Lower leg skin (tissue), 4 donors: Measurements from ENCODE around the gene ABCG2. TPM values are rescaled to one million over a fixed set of nuclear protein-coding genes. Genes with fewer than 3 reads are reported as not detected.

ENCODE experiments used
- DNase-seq, 2 donors: peaks; one replicate each; pipeline ENCODE4 v3.0.0-alpha.2; 2019; ENCODE audit warnings: low spot score in 2 of 2
- H3K4me3 ChIP-seq: fragments of 200-600 bp; sonication (generic); 2 replicates; pipeline ENCODE4 v1.5.1; 2017; ENCODE audit warnings: mild to moderate bottlenecking, low read depth; ENCODE audit not compliant: poor library complexity, severe bottlenecking
- CTCF ChIP-seq, 3 donors: fragments of 450-650 bp; IDR thresholded peaks; one replicate each; pipeline ENCODE4 v1.5.1; 2016; ENCODE audit warnings: antibody characterized with exemption in 3 of 3, mild to moderate bottlenecking in 3 of 3, moderate library complexity in 2 of 3
- POLR2A ChIP-seq, 2 donors: fragments of 450-650 bp; IDR thresholded peaks; one replicate each; pipeline ENCODE4 v1.6.1; 2016 to 2017; ENCODE audit warnings: antibody characterized with exemption in 2 of 2, mild to moderate bottlenecking in 1 of 2, moderate library complexity in 1 of 2
- WGBS, 2 donors: methylation state at CpG; one replicate each; pipeline ENCODE4 v1.1.5; 2018; 5-methylcytosine and 5-hydroxymethylcytosine counted together
- intact Hi-C: fragments of 100-400 bp; cut with DNase I; formaldehyde crosslinking; loops from one replicate; pipeline ENCODE4 v1.15.0; 2023; ENCODE audit warnings: low total_unique reads
- total RNA-seq, 4 donors: library from RNA; depleted of rRNA; stranded (reverse); fragments of >200 nt; gene quantifications; one replicate each; pipeline ENCODE4 v1.1.0, GENCODE V29; 2016

The ABCG2 gene
- total RNA-seq, 4 donors from 2014 or later, result 0.38 to 3.6 (median 1.3) TPM

- WGBS, 2 donors, result 54 to 89% methylated on average over 2 of the region's 2 CpGs
- intact Hi-C loops, result no loop called here
- no peak for DNase-seq
- TF ChIP-seq CTCF (IDR thresholded peaks at IDR 0.05), result no peak
- no peak for TF ChIP-seq POLR2A (IDR thresholded peaks at IDR 0.05)
- H3K4me3 ChIP-seq, result no peak overlapping the region
Observed at GRCh38 chr4:88178626-88179231, 20.3 kb upstream of the ABCG2 start.

- peak in 1 of 2 donors; percentile 23 for DNase-seq
- no peak overlapping the region for H3K4me3 ChIP-seq
- TF ChIP-seq CTCF (IDR thresholded peaks at IDR 0.05), result no peak
- TF ChIP-seq POLR2A (IDR thresholded peaks at IDR 0.05), result no peak
- intact Hi-C loops, result no loop called here
- 47 to 53% methylated on average over 4 of the region's 4 CpGs for WGBS, 2 donors
Observed at GRCh38 chr4:88177983-88178625, 19.7 kb upstream of the ABCG2 start.

DNA sequence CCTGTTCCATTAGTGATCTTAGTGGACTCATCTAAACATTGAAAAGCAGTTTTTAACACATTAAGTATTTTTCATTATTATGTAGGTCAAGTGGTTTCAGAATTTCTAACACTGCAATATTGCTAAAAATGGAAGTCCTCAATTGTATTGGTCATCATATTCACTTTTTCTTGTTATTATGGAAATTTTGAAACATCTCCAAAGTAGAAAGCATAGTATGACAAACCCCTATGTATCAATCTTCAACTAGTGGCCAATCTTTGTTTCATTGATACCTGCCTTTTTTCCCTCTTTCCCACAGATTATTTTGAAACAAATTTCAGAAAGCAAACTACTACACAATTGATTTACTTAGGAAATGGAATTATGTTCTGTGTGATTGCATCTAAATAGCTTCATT, 14.5 kb upstream of the ABCG2 start:
- intact Hi-C loops, result no loop called here
- no peak overlapping the region for H3K4me3 ChIP-seq
- DNase-seq, result no peak
- no peak for TF ChIP-seq POLR2A (IDR thresholded peaks at IDR 0.05)
- TF ChIP-seq CTCF (IDR thresholded peaks at IDR 0.05), result no peak

DNA sequence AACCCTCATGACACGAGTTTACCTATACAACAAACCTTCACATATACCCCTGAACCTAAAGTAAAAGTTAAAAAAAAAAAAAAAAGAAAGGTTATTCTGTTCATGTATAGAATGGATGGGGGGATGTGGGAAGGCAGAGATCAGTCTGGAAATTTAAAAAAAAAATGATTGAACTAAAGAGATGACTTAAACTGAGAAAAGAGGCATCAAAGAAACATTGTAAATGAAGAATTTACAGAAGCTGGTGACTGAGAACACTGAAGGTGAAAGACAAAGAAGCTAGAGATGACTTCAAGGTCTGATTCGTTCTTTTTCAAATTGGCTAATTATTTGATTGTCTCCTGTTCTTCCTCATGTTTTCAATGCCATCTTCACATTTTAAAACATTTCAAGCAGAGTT, 12.8 kb upstream of the ABCG2 start:
- intact Hi-C loops, result no loop called here
- TF ChIP-seq CTCF (IDR thresholded peaks at IDR 0.05) (no peak), POLR2A (IDR thresholded peaks at IDR 0.05) (no peak)
- H3K4me3 ChIP-seq, result no peak overlapping the region
- WGBS, 2 donors, result 77 to 86% methylated on average over 2 of the region's 2 CpGs
- DNase-seq, result no peak

DNA sequence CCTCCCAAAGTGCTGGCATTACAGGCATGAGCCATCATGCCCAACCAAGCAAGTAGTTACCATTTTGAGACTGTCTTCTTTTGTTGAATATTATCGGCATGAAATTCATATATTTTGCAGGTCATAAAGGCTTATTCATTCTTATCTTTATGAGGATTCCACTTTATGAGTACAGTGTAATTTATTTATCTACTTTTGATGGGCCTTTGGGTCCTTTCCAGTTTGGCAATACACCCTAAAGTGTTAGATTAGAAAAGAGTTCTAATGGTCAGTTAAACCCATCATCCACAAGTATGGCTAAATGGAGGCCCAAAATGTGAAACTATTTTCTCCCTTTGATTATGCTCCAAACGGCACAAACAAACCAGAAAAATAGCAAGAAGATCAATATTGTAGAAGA, 10.9 kb upstream of the ABCG2 start:
- H3K4me3 ChIP-seq, result no peak overlapping the region
- intact Hi-C loops, result no loop called here
- TF ChIP-seq CTCF (IDR thresholded peaks at IDR 0.05), result no peak
- TF ChIP-seq POLR2A (IDR thresholded peaks at IDR 0.05), result no peak
- no peak for DNase-seq
- 87 to 91% methylated on average over 2 of the region's 2 CpGs for WGBS, 2 donors

GRCh38 chr4:88166608-88167007, 8.2 kb upstream of the ABCG2 start:
- intact Hi-C loops, result no loop called here
- no peak for TF ChIP-seq POLR2A (IDR thresholded peaks at IDR 0.05)
- 89 to 95% methylated on average over 3 of the region's 3 CpGs for WGBS, 2 donors

More at GRCh38 chr4:88166608-88167007, 8.2 kb upstream of the ABCG2 start:
- H3K4me3 ChIP-seq, result no peak overlapping the region
- no peak for DNase-seq
